Thoracic aorta (tissue), 2 donors: ENCODE measurements around the gene CNKSR3. TPM values are rescaled to one million over a fixed set of nuclear protein-coding genes. Genes with fewer than 3 reads are reported as not detected.

Experiments
- ATAC-seq: fragments of 150-250 bp; one replicate; pipeline ENCODE4 v1.8.0; 2017; ENCODE audit warnings: low read depth; ENCODE audit not compliant: insufficient number of reproducible peaks, low FRiP score
- DNase-seq: peaks from one replicate; pipeline ENCODE4 v3.0.0-alpha.2; 2020; ENCODE audit warnings: low spot score
- H3K27ac ChIP-seq, 2 donors: fragments of 200-600 bp; sonication (generic); 1 replicate in 1 of 2; 2 replicates in 1 of 2; pipeline ENCODE4 v1.5.1; 2016; ENCODE audit warnings: mild to moderate bottlenecking in 2 of 2, moderate library complexity in 2 of 2
- H3K27me3 ChIP-seq: fragments of 200-600 bp; sonication (generic); replicated peaks from 2 replicates; pipeline ENCODE4 v1.6.0; 2016; ENCODE audit warnings: mild to moderate bottlenecking; ENCODE audit not compliant: insufficient read depth
- H3K36me3 ChIP-seq: fragments of 200-600 bp; sonication (generic); one replicate; pipeline ENCODE4 v1.5.1; 2016
- H3K4me1 ChIP-seq, 2 donors: fragments of 200-600 bp; sonication (generic); 1 replicate in 1 of 2; 2 replicates in 1 of 2; pipeline versions ENCODE4 v1.5.1 to v1.6.0; 2016; ENCODE audit warnings: low read depth in 2 of 2, mild to moderate bottlenecking in 1 of 2; ENCODE audit not compliant: control insufficient read depth in 1 of 2
- H3K4me3 ChIP-seq: fragments of 200-600 bp; sonication (generic); 2 replicates; pipeline ENCODE4 v1.5.1; 2016; ENCODE audit warnings: mild to moderate bottlenecking
- H3K9me3 ChIP-seq: fragments of 200-600 bp; sonication (generic); 2 replicates; pipeline ENCODE4 v1.5.1; 2016
- CTCF ChIP-seq: fragments of 200-600 bp; sonication (generic); IDR thresholded peaks from one replicate; pipeline ENCODE4 v1.5.1; 2019; ENCODE audit warnings: antibody characterized with exemption
- total RNA-seq, 2 donors: library from RNA; depleted of rRNA; stranded (reverse); fragments of >200 nt; gene quantifications; one replicate each; pipeline versions ENCODE4 v1.1.0 to v1.2.3, GENCODE V29; 2016

CNKSR3 gene
- total RNA-seq, 2 donors from 2014 or later: 20.2 to 22.9 TPM

- no peaks in the 10 kb centered on the region for H3K9me3 ChIP-seq
- no peaks in the 10 kb centered on the region for H3K27me3 ChIP-seq
- no peak overlapping the region for H3K4me3 ChIP-seq
- TF ChIP-seq CTCF: no peak
- ATAC-seq: no peak
- H3K27ac ChIP-seq: no peak overlapping the region
- H3K36me3 ChIP-seq: no peaks in the 10 kb centered on the region
- no peaks in the 10 kb centered on the region for H3K4me1 ChIP-seq
- DNase-seq: no peak
These were observed 169.1 kb downstream of the CNKSR3 start for GRCh38 chr6:154341336-154341735.

Other genes starting within 250 kb of the CNKSR3 start
- gene IPCEF1, start 153.9 kb downstream of the CNKSR3 start, total RNA-seq: 1 to 10 TPM; 2.8 to 3.8 TPM
- 10 to 100 TPM; 32.0 to 55.2 TPM for gene SCAF8, start 222.7 kb upstream of the CNKSR3 start, total RNA-seq